ENCODE measurements around the gene PDGFB.

DNA sequence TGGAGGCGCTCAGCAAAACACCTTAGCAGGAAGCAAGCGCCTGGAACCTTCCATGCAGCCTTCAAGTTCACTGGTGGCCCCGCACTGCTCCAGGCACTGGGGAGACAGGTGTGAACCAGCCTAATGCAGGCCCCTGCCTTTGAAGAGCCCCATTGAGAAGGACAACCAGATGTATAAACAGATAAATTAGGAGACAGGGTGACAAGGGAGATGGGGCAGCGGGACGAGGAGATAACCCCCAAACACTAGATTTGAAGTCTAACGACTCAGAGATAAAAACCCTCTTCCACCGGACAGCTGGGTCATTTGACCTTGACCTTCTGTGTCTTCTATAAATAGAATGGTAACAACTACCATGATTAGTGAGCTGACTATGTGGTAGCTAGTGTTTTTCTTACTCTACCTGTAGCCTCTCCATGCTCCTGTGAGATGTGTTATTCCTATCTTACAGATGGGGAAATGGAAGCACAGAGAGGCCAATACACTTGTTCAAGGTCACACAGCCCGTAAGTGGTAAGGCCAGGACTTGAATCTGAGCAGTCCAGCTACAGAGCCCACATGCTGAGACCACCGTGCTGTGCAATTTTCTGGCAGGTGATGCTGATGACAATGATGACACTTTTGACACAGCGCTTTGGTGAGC lies 2.0 kb upstream of the PDGFB start:
- no peak for TF ChIP-seq CTCF (IDR thresholded peaks at IDR 0.05; ENCODE audit: insufficient read depth, low read length)
- TF ChIP-seq POLR2AphosphoS5 (IDR thresholded peaks at IDR 0.05; ENCODE audit: low read depth), result no peak

All from HL-60 (cell line).